HepG2 (cell line): ENCODE data around the gene BTF3L4.

ENCODE experiments used
- FOXM1 ChIP-seq: sonication (generic); formaldehyde crosslinking; IDR thresholded peaks from 2 replicates; pipeline ENCODE4 v1.5.0; 2020; ENCODE audit warnings: missing genetic modification reagents
- HNF4A ChIP-seq: sonication (generic); formaldehyde crosslinking; IDR thresholded peaks from 2 replicates; pipeline ENCODE4 v1.4.0; 2020; ENCODE audit warnings: missing genetic modification reagents
- JUND ChIP-seq: sonication (generic); formaldehyde crosslinking; IDR thresholded peaks from 2 replicates; pipeline ENCODE4 v1.8.0; 2022; ENCODE audit warnings: mild to moderate bottlenecking, missing genetic modification reagents
- PHB2 ChIP-seq: fragments of 450-650 bp; IDR thresholded peaks from 2 replicates; pipeline ENCODE4 v1.6.1; 2018; ENCODE audit not compliant: partially characterized antibody
- SMAD3 ChIP-seq: sonication (generic); formaldehyde crosslinking; IDR thresholded peaks from 2 replicates; pipeline ENCODE4 v1.4.0; 2020; ENCODE audit warnings: missing genetic modification reagents

- no peak for TF ChIP-seq JUND
- no peak for TF ChIP-seq PHB2
- TF ChIP-seq HNF4A (CRISPR knock-in tag) = no peak
- no peak for TF ChIP-seq FOXM1 (CRISPR knock-in tag)
- TF ChIP-seq SMAD3 (CRISPR knock-in tag) = no peak
Observed at GRCh38 chr1:52122384-52122783, 66.3 kb downstream of the BTF3L4 start.
